Measurements from ENCODE around the gene SLC5A6.

The SLC5A6 gene

GRCh38 chr2:27236136-27236535 is 24.1 kb upstream of the SLC5A6 start:
- DNase-seq = no peak

DNA sequence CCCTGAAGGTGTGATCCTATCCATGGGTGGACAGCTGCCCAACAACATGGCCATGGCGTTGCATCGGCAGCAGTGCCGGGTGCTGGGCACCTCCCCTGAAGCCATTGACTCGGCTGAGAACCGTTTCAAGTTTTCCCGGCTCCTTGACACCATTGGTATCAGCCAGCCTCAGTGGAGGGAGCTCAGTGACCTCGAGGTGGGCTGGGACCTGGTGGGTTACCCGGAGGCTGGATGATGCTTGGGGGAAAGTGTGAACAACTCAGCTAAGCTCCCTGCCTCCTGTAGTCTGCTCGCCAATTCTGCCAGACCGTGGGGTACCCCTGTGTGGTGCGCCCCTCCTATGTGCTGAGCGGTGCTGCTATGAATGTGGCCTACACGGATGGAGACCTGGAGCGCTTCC is 21.3 kb upstream of the SLC5A6 start:
- DNase-seq = no peak

GRCh38 chr2:27231921-27232320 is 19.9 kb upstream of the SLC5A6 start:
- no peak for DNase-seq

GRCh38 chr2:27227501-27227900 is 15.4 kb upstream of the SLC5A6 start:
- no peak for DNase-seq

- DNase-seq = no peak
These were observed 13.5 kb upstream of the SLC5A6 start for GRCh38 chr2:27225526-27225925.

DNA sequence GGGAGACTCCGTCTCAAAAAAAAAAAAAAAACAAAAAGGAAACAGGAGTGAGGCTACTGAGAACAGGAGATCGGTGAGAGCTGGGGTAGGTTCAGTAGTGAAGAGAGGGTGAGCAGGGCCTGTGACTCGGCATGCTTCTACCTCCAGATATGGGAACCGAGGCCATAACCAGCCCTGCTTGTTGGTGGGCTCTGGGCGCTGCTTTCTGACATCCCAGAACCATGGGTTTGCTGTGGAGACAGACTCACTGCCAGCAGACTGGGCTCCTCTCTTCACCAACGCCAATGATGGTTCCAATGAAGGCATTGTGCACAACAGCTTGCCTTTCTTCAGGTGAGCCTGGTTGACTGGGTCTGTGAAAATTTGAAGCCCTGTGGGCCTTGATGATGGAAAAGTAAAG is 11.3 kb upstream of the SLC5A6 start:
- no peak for DNase-seq

- DNase-seq = no peak
These were observed 10.3 kb upstream of the SLC5A6 start for GRCh38 chr2:27222407-27222806.

- DNase-seq = no peak
These were observed 9.1 kb upstream of the SLC5A6 start for GRCh38 chr2:27221166-27221565.

GRCh38 chr2:27220091-27220490 is 8.0 kb upstream of the SLC5A6 start:
- no peak for DNase-seq

- no peak for DNase-seq
These were observed 7.0 kb upstream of the SLC5A6 start for GRCh38 chr2:27219091-27219490.

- DNase-seq = no peak
These were observed 6.5 kb upstream of the SLC5A6 start for GRCh38 chr2:27218614-27219013.

GRCh38 chr2:27217173-27218121 is 5.4 kb upstream of the SLC5A6 start, which contains the start of gene CAD:
TSS of gene CAD (plus strand) at chr2:27217369. CDS start at chr2:27217552, 183 bp downstream.
- peak; percentile 81 for DNase-seq

DNA sequence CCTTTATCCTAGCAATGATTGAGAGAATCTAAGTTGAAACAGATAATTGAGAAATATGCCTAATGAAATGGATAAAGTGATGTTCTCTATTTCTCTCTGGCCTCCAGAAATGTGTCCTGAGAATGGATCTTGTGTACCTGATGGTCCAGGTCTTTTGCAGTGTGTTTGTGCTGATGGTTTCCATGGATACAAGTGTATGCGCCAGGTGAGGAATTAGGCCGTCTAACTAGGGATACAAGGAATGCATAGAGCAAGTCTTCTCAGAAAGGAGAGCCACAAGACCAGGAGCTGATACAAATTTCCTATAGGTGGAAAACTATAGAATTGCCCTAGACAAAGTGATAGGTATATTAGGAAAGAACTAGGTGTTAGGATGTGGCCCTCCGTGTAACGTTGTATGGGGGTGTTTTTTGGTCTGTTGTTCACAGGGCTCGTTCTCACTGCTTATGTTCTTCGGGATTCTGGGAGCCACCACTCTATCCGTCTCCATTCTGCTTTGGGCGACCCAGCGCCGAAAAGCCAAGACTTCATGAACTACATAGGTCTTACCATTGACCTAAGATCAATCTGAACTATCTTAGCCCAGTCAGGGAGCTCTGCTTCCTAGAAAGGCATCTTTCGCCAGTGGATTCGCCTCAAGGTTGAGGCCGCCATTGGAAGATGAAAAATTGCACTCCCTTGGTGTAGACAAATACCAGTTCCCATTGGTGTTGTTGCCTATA is 4.5 kb upstream of the SLC5A6 start:
- DNase-seq = no peak

GRCh38 chr2:27214941-27215340 is 2.9 kb upstream of the SLC5A6 start:
- no peak for DNase-seq

- DNase-seq = no peak
These were observed 781 bp upstream of the SLC5A6 start for GRCh38 chr2:27212626-27213471.

- DNase-seq = no peak
These were observed 676 bp downstream of the SLC5A6 start for GRCh38 chr2:27211241-27211942.

- DNase-seq = no peak
These were observed 2.3 kb downstream of the SLC5A6 start for GRCh38 chr2:27209621-27210401.

- DNase-seq = no peak
These were observed 3.5 kb downstream of the SLC5A6 start for GRCh38 chr2:27208486-27209050.

DNA sequence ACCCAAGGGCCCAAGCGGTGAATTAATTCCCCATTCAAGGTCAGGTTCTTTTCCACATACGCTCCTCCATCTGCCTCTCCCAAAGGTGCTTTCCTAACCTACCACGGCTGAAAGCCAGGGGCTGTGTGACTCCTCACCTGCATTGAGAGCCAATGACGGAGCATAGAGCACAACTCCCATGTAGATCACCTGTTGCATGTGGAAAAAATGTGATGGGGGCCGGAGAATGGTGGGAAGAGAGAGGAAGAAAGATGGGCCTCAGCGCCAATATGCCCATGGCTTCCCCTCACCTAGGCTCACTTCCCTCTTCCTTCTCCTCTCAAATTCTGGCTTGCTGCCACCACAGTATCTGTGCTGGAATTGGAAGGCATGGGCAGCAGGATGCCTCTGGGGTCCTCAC is 5.7 kb downstream of the SLC5A6 start:
- no peak for DNase-seq

DNA sequence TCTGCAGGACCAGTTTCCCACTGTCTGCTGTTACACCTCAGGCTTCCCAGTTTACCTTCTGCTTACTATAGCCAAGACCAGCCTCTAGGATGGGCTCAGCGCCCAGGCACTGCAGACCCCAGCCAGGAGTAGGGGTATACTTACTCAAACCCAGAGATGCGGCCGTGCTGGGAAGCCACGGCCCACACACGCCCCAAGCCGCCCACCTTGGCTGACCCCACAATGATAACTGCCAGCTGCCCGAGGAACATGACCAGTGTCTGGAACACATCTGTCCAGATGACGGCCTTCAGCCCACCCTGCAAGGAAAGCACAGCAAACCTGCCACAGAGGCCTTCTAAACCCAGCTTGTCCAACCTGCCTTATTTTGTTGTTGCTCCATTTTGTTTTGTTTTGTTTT is 6.9 kb downstream of the SLC5A6 start:
- DNase-seq = no peak

- no peak for DNase-seq
These were observed 7.5 kb downstream of the SLC5A6 start for GRCh38 chr2:27204566-27204965.

Data from NCI-H1048 (cell line).